OCI-LY1 (cell line): ENCODE data around the gene TMCO5A.
A peak's percentile ranks its signal among the peaks of the same experiment; 100 is the strongest.

Experiments
- H2AFZ ChIP-seq: fragments of 200-600 bp; sonication (generic), shearing (Covaris generic); 2 replicates; pipeline ENCODE4 v1.6.0; 2014; ENCODE audit warnings: antibody characterized with exemption, mild to moderate bottlenecking, low read length
- H3F3A ChIP-seq: fragments of 200-600 bp; sonication (generic), shearing (Covaris generic); 2 replicates; pipeline ENCODE4 v1.6.0; 2014; ENCODE audit warnings: mild to moderate bottlenecking, antibody characterized with exemption, low read length, moderate library complexity; ENCODE audit not compliant: insufficient read depth
- H3K27ac ChIP-seq: fragments of 200-600 bp; sonication (generic); 2 replicates; pipeline ENCODE4 v1.5.1; 2014; ENCODE audit warnings: low read length, mixed run types, mild to moderate bottlenecking, low read depth; ENCODE audit not compliant: poor library complexity, severe bottlenecking
- H3K27me3 ChIP-seq: fragments of 200-600 bp; sonication (generic); 2 replicates; pipeline ENCODE4 v1.6.0; 2014; ENCODE audit warnings: antibody characterized with exemption, mild to moderate bottlenecking, low read length, moderate library complexity; ENCODE audit not compliant: insufficient read depth
- H3K36me3 ChIP-seq: fragments of 200-600 bp; sonication (generic); 2 replicates; pipeline ENCODE4 v1.6.1; 2014; ENCODE audit warnings: mild to moderate bottlenecking, antibody characterized with exemption, low read length, moderate library complexity, mixed read lengths; ENCODE audit not compliant: insufficient read depth
- H3K4me1 ChIP-seq: fragments of 200-600 bp; sonication (generic); 2 replicates; pipeline ENCODE4 v1.5.1; 2014; ENCODE audit warnings: mild to moderate bottlenecking, low read length, moderate library complexity; ENCODE audit not compliant: insufficient read depth, severe bottlenecking
- H3K4me2 ChIP-seq: fragments of 200-600 bp; sonication (generic), shearing (Covaris generic); 2 replicates; pipeline ENCODE4 v1.6.1; 2014; ENCODE audit warnings: low read length
- H3K4me3 ChIP-seq: fragments of 200-600 bp; sonication (generic); 2 replicates; pipeline ENCODE4 v1.5.1; 2014; ENCODE audit warnings: low read length, low read depth, mild to moderate bottlenecking, mixed read lengths; ENCODE audit not compliant: poor library complexity, severe bottlenecking
- H3K79me2 ChIP-seq: fragments of 200-600 bp; shearing (Covaris generic); 2 replicates; pipeline ENCODE4 v1.6.1; 2016; ENCODE audit warnings: mixed run types, low read length, mixed read lengths; ENCODE audit not compliant: insufficient read depth
- H3K9ac ChIP-seq: fragments of 200-600 bp; sonication (generic), shearing (Covaris generic); 2 replicates; pipeline ENCODE4 v1.6.1; 2014; ENCODE audit warnings: mild to moderate bottlenecking, low read length, mixed read lengths
- H3K9me2 ChIP-seq: fragments of 200-600 bp; sonication (generic), shearing (Covaris generic); 2 replicates; pipeline ENCODE4 v1.6.1; 2014; ENCODE audit warnings: low read depth, mild to moderate bottlenecking, low read length, mixed read lengths
- H3K9me3 ChIP-seq: fragments of 200-600 bp; shearing (Covaris generic); 2 replicates; pipeline ENCODE4 v1.6.1; 2014; ENCODE audit warnings: low read length, mixed read lengths
- H4K20me1 ChIP-seq: fragments of 200-600 bp; sonication (generic), shearing (Covaris generic); 2 replicates; pipeline ENCODE4 v1.6.0; 2016; ENCODE audit warnings: mild to moderate bottlenecking, low read length; ENCODE audit not compliant: insufficient read depth
- CTCF ChIP-seq: fragments of 200-600 bp; sonication (generic), shearing (Covaris generic); IDR thresholded peaks from 2 replicates; pipeline ENCODE4 v1.5.1; 2017; ENCODE audit warnings: mild to moderate bottlenecking, antibody characterized with exemption, low read length, moderate library complexity, mixed read lengths
- EZH2 ChIP-seq: fragments of 200-600 bp; sonication (generic), shearing (Covaris generic); IDR thresholded peaks from 2 replicates; pipeline ENCODE4 v1.8.0; 2017; ENCODE audit warnings: borderline replicate concordance, mixed run types, mild to moderate bottlenecking, antibody characterized with exemption, low read length, moderate library complexity, mixed read lengths

Gene TMCO5A

GRCh38 chr15:37981201-37981600, 46.8 kb downstream of the TMCO5A start:
- Histone ChIP-seq H3K36me3 (no peaks in the 10 kb centered on the region), H3K27me3 (no peaks in the 10 kb centered on the region), H3K4me2 (no peak overlapping the region), H3K27ac (no peak overlapping the region), H3K4me1 (no peaks in the 10 kb centered on the region), H3K9ac (no peak overlapping the region), H2AFZ (no peak overlapping the region), H3K79me2 (no peaks in the 10 kb centered on the region), H3K9me3 (no peaks in the 10 kb centered on the region), H3K4me3 (no peak overlapping the region), H4K20me1 (no peaks in the 10 kb centered on the region), H3F3A (no peaks in the 10 kb centered on the region), H3K9me2 (no peaks in the 10 kb centered on the region)
- TF ChIP-seq EZH2, result no peak
- TF ChIP-seq CTCF, result no peak

GRCh38 chr15:37981775-37982174, 47.3 kb downstream of the TMCO5A start:
- Histone ChIP-seq H3K4me3 (no peak overlapping the region), H4K20me1 (no peaks in the 10 kb centered on the region), H3K4me2 (no peak overlapping the region), H3F3A (no peaks in the 10 kb centered on the region), H3K9me2 (no peaks in the 10 kb centered on the region), H2AFZ (no peak overlapping the region), H3K9ac (no peak overlapping the region), H3K79me2 (no peaks in the 10 kb centered on the region), H3K36me3 (no peaks in the 10 kb centered on the region), H3K9me3 (no peaks in the 10 kb centered on the region), H3K27ac (no peak overlapping the region), H3K27me3 (no peaks in the 10 kb centered on the region), H3K4me1 (no peaks in the 10 kb centered on the region)
- TF ChIP-seq CTCF (peak; percentile 35; the same call in 1 of the 2 replicates), EZH2 (no peak)

DNA sequence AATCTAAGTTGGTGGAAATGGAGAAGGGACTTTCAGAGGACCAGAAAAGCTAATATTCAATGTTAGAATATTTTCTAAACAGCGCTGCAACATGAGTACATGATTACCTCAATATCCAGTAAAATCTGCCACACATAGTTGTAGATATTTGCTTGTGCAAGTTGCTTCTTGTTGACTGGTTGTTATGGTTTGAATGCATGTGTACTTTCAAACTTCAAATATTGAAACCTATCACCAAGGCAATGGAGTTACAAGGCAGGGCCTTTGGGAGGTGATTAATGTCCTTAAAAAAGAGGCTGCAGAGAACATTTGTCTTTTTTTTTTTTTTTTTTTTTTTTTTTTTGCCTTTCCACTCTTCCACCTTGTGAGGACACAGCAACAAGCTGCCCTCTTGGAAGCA, 49.9 kb downstream of the TMCO5A start:
- Histone ChIP-seq H3K27me3 (no peaks in the 10 kb centered on the region), H3K9ac (no peak overlapping the region), H3K4me1 (no peaks in the 10 kb centered on the region), H3K4me2 (no peak overlapping the region), H4K20me1 (no peaks in the 10 kb centered on the region), H3K79me2 (no peaks in the 10 kb centered on the region), H3K9me2 (no peaks in the 10 kb centered on the region), H2AFZ (no peak overlapping the region), H3K9me3 (0 out of 2 replicates have a peak, but pooled peaks cover 3% of the 10 kb centered on the region), H3K36me3 (no peaks in the 10 kb centered on the region), H3F3A (no peaks in the 10 kb centered on the region), H3K27ac (no peak overlapping the region), H3K4me3 (no peak overlapping the region)
- TF ChIP-seq EZH2 (no peak), CTCF (no peak)
